ENCODE data around the gene PLCZ1.
"Not testable (repeated sequence)": the region's sequence is repeated elsewhere in the genome, so short reads cannot be mapped to it uniquely, and the experiment has no call there.

The PLCZ1 gene, protein sequence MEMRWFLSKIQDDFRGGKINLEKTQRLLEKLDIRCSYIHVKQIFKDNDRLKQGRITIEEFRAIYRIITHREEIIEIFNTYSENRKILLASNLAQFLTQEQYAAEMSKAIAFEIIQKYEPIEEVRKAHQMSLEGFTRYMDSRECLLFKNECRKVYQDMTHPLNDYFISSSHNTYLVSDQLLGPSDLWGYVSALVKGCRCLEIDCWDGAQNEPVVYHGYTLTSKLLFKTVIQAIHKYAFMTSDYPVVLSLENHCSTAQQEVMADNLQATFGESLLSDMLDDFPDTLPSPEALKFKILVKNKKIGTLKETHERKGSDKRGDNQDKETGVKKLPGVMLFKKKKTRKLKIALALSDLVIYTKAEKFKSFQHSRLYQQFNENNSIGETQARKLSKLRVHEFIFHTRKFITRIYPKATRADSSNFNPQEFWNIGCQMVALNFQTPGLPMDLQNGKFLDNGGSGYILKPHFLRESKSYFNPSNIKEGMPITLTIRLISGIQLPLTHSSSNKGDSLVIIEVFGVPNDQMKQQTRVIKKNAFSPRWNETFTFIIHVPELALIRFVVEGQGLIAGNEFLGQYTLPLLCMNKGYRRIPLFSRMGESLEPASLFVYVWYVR

DNA sequence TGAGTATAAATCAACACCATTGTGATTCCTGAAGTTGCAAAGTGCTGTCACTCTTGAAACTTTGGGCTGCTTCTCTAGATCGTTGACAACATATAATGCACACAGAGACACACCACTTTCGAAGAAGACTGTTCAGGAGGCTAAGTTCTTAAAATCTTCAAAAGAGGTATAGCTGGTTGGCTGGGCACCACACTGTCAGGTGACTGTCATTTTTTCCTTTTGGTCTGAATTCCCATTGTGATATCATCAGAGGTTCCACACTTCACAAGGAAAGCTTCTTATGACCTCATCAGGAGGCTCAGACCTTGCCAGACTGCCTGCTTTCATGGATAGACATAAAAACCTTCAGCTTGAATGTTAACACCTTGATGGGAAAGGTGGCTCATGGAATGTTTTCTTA lies at the start of gene PLCZ1, which contains the start of gene CAPZA3:
Gene PLCZ1, minus strand, starts transcription at position 194 of the 400 bp plus-strand sequence. CDS start 641 bp downstream, outside the sequence.
Gene CAPZA3, plus strand, starts transcription at position 301 of the 400 bp plus-strand sequence. CDS start 150 bp downstream, outside the sequence.
- no peak for DNase-seq (ENCODE audit: low spot score)

DNA sequence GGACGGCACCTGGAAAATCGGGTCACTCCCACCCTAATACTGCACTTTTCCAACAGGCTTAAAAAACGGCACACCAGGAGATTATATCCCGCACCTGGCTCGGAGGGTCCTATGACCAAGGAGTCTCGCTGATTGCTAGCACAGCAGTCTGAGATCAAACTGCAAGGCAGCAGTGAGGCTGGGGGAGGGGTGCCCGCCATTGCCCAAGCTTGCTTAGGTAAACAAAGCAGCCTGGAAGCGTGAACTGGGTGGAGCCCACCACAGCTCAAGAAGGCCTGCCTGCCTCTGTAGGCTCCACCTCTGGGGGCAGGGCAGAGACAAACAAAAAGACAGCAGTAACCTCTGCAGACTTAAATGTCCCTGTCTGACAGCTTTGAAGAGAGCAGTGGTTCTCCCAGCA lies 47.7 kb upstream of the PLCZ1 start:
- DNase-seq (ENCODE audit: low spot score): not testable (repeated sequence)

DNA sequence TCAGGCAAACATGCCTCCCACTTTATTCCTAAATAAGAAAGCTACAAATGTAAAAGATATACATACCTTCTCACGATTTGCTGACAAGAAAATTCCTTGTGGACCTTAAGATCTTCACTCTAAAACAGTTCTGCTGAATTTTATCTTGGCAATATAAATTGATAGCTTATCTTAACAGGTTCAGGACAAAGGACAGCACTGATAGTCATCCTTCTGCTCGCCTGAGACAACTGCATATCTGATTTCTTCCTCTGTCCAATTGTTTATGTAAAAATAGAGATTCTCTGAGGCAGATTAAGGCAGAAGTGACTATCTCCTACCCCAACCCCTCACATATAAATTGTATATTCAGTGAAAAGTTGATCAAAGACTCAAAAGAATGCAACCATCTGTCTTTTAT lies 45.0 kb upstream of the PLCZ1 start:
- no peak for DNase-seq (ENCODE audit: low spot score)

DNA sequence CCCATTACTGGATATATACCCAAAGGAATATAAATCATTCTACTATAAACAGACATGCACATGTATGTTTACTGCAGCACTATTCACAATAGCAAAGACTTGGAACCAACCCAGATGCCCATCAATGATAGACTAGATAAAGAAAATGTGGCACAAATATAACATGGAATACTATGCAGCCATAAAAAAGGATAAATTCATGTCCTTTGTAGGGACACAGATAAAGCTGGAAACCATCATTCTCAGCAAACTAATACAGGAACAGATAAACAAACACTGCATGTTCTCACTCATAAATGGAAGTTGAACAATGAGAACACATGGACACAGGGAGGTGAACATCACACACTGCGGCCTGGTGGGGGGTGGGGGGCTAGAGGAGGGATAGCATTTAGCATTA lies 28.7 kb upstream of the PLCZ1 start:
- DNase-seq (ENCODE audit: low spot score): not testable (repeated sequence)

DNA sequence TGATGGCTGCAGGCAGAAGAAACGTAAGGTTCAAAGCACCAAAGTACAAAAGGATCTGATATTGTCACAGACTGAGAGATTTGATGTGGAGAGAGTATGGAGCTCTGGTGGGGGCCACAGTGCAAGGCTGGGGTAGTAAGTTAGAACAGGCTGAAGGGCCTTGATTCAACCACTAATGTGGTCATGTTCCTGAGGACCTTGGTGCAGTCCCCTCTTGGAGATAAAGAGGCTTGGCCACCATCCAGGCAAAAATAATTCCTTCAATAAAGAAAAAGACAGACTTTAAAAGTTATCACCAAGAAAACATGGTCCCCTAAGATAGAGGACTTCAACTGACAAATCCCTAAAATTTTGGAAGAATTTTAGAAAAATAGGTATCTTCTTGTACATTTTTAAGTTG lies 17.5 kb upstream of the PLCZ1 start:
- no peak for DNase-seq (ENCODE audit: low spot score)

DNA sequence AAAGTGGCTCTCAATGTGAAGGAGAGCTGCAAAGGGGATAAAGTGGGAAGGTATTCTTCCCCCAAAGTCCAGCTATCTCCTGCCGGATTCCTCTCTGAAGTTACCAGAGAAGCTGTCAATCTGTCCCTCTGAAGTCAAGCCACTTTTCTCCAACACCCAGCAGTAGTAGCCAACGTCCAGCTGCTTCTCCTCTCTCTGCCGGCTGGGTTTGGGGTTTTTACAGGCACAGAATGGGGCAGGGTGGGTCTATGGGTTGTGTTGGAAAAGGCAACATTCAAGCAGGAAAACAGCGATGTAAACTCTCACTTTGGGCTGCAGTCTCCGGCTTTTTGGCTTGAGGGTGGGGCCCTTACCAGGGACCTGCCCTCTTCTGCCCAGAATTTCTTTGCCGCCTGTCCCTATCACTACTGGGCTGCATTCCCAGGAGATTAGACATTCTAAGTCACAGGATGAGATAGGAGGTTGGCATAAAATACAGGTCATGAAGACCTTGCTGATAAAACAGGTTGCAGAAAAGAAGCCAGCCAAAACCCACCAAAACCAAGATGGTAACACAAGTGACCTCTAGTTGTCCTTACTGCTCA lies 16.4 kb upstream of the PLCZ1 start:
- DNase-seq (ENCODE audit: low spot score): no peak

DNA sequence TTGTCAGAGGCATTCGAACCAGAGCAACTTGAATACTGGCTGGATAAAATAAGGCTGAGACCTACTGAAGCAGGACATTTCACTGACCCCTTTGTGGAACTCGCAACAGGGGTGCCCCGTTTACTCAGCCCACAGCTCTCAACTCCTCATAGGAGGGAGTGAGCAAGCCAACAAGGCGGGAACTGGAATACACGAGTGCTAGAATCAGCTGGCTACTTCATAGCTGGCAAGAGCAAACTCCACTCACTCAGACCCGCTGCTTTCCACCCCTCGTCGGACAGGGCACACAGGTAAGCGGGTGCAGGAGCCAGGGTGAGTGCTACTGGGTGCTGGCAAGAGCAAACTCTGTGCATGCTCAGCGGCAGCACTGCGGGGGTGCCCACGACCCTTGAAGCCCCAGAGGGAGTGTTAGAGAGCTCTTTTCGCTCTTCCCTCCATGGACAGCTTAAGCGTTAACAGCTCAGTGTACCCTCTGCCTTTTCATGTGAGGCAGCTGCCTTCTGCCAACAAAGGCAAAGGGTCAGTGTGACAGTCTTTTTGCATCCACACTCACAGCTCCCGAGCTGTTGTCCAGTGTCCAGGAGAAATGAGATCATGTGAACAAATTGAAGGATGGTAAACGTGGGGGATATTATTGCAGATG lies 15.8 kb upstream of the PLCZ1 start:
- DNase-seq (ENCODE audit: low spot score): no peak

DNA sequence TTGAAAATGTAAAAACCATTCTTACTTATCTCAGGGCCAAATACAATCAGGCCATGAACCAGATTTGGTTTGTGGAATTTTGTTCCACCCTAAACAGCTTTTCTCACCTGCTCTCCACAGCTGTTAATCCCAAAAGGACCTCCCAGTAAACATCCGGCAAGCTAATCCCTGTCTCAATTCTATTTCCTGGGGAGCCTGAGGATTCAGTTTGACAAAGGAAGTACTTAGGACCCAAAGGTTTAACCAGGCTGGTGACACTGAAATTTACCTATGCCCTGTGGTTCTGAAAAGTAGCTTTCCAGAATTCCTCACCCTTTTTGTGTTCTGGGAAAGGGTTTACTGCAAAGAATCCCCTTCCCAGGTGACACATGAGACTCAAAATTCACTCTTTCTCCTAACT lies 15.1 kb upstream of the PLCZ1 start:
- DNase-seq (ENCODE audit: low spot score): no peak

DNA sequence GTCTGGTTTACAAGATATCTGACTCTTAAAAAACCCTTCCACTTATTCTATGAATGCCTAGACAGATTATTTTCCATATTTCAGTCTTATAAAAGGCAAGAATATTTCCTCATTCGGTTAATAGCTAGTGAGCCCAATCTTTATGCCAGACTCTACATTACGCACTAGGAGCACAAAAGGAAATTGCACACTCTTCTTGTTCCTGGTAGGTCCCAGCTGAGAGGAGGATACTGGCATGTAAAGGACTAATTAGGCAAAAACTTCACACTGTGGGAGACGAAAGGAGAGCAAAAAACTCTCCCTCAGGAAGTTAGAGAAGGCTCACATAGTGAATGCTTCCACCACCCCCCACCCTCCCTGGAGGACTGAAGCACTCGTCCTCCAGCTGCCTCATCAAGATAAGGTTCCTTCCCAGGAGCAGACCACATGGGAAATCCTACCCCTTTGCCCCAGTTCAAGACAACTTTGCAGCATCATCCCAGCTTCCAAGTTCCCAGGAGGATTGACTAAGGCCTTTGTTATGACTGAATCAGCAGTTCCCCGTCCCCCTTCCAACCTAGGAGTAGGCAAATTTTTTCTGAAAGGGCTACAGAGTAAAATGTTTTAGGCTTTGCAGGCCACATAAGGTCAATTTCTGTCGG lies 14.6 kb upstream of the PLCZ1 start:
- no peak for DNase-seq (ENCODE audit: low spot score)

DNA sequence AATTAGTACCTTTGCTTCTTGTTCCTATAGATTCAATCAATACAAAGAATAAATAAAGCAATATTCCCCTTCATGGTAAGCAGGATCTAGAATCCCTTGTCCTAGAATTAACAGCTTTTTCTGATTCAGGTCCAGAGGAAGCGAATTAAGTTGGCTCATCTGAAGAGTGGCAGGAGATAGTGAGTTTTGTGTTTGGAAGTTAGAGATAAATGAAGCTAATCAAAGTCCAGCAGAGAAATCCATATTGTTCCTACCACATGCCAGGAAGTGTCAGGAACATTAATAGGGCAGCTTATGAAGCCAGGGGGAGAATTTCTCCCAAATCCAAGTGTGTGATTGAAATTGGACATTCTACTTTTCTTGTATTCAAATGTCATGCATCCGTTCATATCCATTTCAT lies 14.1 kb upstream of the PLCZ1 start:
- DNase-seq (ENCODE audit: low spot score): no peak

DNA sequence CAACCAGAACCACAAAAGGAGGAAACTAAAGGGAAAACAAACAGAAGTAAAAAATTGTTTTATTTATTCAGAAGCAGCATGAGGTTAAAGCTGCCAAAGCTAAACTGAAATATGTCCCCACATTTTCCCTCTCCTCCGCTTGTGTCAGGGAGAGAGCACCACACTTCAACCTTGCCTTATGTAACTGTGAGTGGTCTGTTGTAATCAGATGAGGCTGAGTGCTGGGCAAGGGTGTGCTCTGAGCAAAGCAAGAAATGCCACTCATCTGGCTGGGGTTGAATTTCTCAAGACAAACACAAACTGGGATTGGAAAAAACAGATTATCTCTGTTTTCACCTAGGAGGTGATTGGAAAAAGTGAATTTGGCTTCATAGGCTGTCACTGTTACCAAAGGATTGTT lies 12.3 kb upstream of the PLCZ1 start:
- DNase-seq (ENCODE audit: low spot score): no peak

DNA sequence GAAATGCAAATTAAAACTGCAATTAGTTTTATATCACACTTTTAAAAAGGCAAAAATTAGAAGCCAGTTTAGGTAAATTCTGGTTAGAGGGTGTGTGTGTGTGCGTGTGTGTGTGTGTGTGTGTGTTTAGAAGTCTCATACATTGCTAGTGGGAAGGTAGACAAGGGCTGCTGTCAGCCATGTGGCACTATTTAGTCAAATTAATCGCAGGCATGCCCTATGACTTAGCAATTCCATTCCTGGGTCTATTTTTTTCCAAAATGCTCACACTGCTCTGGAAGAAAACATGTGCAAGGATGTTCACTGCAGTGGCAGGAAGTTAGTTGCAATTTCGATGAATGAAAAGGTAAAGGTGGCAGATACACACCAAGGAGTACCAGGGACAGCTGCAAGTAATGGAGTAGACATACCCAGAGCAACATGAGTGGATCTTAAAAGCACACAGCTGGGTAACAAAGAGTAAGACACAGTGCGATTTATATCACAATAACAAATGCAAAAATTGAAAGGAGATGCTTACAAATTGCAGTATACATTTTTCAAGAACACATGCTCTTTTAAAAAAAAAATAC lies 11.7 kb upstream of the PLCZ1 start:
- no peak for DNase-seq (ENCODE audit: low spot score)

DNA sequence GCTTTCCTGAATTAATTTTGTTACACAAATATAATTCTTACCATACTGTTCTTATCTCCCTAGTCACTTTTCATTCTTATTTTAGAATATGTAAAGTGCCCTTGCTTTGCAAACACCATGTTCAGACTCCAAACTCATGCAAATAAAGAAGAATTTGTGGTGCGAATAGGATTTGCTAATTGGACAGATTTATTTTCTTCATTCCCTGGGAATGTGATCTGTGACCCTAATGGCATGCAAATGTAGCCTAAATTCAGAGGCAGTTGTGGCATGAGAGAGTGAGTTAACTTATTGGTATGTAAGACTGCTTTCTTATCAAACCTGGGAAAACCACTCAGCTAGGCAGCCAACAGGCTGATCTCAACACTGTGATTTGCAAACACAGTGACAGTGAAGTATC lies 10.1 kb upstream of the PLCZ1 start:
- DNase-seq (ENCODE audit: low spot score): no peak

DNA sequence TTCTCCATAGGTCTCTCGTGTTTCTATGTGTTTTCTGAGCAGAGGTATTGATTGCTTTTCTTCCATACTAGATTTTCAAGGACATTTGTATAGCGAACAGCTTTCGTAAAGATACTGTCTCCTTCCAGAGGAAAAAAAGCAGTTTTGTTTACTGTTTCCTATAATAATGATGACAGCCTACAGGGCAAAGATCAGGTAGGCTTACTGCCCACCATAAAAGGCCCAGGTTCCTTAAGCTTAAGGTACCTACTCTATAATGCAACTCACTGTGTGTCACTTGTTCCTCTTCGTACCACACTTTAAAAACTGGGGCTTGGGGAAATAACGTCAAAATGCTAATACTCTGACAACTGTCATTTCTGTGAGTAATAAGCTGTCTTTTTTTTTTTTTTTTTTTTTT lies 6.7 kb downstream of the PLCZ1 start:
- DNase-seq (ENCODE audit: low spot score): no peak

DNA sequence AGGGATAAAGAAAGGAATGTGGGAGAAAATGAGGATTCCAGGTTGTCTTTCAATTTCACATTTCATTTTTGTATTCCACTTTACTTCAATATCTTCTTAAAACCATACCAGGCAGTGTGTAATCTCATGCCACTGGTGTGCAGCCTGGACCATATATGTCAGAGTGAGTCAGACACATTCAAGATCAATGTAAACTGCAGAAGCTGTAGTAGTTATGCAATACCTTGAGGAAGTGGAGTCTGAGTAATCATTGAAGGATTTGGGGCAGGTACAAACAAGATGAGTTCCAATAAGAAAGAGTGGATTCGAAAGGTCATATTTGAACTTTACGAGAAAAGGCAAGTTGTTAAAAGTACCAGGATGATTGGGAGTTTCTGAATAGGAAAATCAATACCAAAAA lies 14.1 kb downstream of the PLCZ1 start:
- DNase-seq (ENCODE audit: low spot score): no peak

DNA sequence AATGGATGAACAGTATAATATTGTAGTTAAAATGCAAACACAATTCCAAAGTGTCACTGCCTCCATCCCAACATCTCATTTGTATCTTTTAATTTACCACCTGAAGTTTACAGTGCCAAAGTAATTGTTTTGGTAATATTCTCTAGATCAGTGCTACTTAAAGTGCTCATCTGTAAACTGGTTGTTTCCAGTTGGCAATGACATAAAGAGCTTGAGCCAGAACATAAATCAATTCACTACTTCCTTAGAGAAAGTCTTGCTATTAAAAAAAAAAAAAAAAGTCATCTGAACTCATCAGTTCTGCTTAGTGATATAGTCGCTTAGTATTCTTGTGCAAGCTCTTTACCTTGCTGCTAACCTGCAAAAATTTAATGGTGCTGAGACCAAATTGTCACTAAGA lies 16.4 kb downstream of the PLCZ1 start:
- no peak for DNase-seq (ENCODE audit: low spot score)

DNA sequence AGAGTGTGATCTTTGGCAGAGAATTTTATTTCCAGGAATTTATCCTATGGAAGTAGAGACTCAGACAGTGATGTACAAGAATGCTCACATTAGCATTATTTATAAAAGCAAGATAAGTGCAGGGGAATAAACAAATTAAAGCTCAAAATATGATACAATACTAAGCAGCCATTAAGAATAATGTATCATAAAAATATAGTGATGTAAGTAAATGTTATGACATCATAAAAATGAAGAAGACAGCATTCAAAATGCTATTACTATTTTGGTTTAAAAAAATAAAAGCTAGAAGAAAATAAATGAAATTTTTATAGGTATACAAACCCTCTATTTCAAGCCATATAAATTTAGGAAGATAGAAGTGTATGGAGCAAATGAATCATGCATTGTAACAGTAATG lies 17.1 kb downstream of the PLCZ1 start:
- no peak for DNase-seq (ENCODE audit: low spot score)

DNA sequence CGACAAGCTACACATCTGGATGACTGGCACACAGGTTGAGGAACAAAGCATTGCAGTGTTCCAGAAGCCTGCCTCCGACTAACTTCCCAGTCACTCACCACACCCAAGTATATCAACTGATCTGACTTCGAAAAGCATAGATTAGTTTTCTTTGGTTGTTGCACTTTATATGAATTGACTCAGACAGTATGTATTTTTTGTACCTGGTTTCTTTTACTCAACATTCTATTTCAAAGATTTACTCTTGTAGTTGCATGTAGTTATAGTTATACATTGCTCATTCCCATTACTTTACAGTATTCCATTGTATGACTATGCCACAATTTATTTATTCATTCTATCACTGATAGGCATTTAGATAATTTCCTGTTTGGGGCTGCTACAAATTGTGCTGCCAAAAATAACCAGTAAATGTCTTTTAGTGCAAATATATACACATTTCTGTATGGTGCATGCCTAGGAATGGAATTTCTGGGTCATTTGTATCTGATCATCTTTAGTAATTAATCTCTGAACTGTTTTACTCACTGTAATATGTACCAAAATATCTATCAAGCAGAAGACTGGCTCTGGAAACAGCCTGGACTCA lies 17.8 kb downstream of the PLCZ1 start:
- no peak for DNase-seq (ENCODE audit: low spot score)

DNA sequence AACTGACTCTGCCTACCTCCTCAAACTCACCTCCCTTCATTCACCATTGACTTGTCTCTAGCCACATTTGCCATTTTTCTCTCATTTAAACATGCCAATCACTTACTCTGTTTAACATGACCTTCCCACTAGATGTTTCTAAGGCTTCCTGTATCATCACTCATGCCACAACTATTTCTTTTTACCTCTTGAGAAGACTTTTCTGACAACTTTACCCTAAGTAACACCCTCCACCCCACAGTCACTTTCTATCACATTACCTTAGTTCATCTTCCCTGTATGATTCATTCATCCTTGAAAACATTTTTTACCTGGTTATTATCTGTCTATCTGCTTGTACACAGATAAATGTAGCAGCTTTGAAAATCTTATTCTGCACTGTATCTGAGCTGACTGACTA lies 19.4 kb downstream of the PLCZ1 start:
- DNase-seq (ENCODE audit: low spot score): no peak

DNA sequence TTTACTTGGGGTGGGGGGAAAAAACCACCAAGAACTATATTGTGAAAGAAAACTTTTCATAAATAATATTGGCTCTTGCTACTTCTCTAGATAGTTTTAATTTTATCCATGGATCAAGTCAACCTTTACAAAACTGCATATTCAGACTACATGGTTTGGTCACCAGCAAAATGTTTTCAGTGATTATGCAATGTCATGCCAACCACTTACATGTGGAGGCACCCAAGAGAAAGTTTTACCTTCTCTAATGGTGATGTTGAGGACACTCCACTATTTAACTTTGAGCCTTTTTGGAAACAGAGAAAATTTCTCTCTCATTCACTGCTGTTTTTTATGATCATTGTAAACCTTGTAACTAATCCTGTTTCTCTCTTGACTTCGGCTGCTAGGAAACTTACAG lies 21.6 kb downstream of the PLCZ1 start:
- no peak for DNase-seq (ENCODE audit: low spot score)

DNA sequence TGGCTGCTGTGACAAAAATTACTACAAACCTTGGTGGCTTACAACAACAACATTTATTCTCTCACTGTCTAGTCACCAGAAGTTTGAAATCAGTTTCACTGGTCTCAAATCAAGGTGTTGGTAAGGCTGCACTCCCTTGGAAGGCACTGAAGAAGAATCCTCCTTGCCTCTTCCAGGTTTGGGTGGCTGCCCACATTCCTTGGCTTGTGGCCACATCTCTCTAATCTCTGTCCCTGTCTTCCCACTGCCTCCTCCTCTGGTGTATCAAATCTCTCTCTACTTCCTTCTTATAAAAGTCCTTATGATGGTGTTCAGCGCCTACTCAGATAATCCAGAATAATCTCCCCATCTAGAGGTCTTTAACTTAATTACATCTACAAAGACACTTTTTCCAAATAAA lies 31.0 kb downstream of the PLCZ1 start:
- no peak for DNase-seq (ENCODE audit: low spot score)

DNA sequence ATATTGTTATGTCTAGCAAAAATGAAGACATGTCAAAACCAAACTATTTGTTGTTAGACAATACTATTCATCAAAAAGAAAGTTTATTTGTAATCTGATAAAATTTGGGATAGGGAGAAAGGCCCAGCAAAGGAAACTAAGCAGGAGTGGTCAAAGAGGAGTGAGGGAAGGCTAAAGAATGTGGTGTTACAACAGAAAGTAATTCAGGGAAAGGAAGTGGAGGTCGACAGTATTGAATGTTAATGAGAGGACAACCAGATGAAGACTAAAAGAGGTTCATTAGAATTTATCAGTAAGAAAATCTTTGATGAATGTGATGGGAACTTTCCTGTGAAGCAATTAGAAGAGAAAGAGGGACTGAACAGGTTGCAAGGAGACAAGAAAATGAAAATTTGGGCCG lies 33.9 kb downstream of the PLCZ1 start:
- no peak for DNase-seq (ENCODE audit: low spot score)
